H1 (cell line): ENCODE data around the gene FMN2. TPM values are rescaled to one million over a fixed set of nuclear protein-coding genes. Genes with fewer than 3 reads are reported as not detected.

Source experiments
- CTCF ChIA-PET: fragments of 300-600 bp; sonication (Branson Sonifier 250); formaldehyde crosslinking; loops from one replicate; lab custom pipeline; 2021; ENCODE audit not compliant: partially characterized antibody; lab: Charles Lee
- POLR2A ChIA-PET: fragments of 300-600 bp; sonication (Branson Sonifier 250); formaldehyde crosslinking; loops from one replicate; lab custom pipeline; 2021; ENCODE audit warnings: inconsistent platforms; ENCODE audit not compliant: partially characterized antibody; lab: Charles Lee
- DNase-seq, 2 experiments: peaks; one replicate each; pipeline versions ENCODE4 v3.0.0 to v3.0.0-alpha.2; 2010 to 2022; ENCODE audit warnings: low spot score in 2 of 2, low read depth in 1 of 2, mixed read lengths in 1 of 2
- FAIRE-seq: peaks from 2 replicates; lab custom pipeline; 2011; peaks lifted over from hg19 to GRCh38; lab: Jason Lieb, UNC
- H2AFZ ChIP-seq: 2 replicates; pipeline ENCODE4 v1.8.1; 2012; ENCODE audit warnings: low read length, inconsistent platforms
- H2AK5ac ChIP-seq: 2 replicates; pipeline ENCODE4 v1.6.1; 2013; ENCODE audit warnings: low read depth, low read length
- H2BK120ac ChIP-seq: replicated peaks from 2 replicates; pipeline ENCODE3; 2013; ENCODE audit warnings: low read depth, low read length, inconsistent platforms
- H2BK12ac ChIP-seq: 2 replicates; pipeline ENCODE4 v1.6.1; 2013; ENCODE audit warnings: low read depth, low read length
- H2BK15ac ChIP-seq: 2 replicates; pipeline ENCODE4 v1.6.1; 2013; ENCODE audit warnings: low read length
- H2BK20ac ChIP-seq: 2 replicates; pipeline ENCODE4 v1.6.1; 2013; ENCODE audit warnings: low read length
- H2BK5ac ChIP-seq: 2 replicates; pipeline ENCODE4 v1.6.1; 2013; ENCODE audit warnings: low read depth, low read length
- H3K14ac ChIP-seq: 2 replicates; pipeline ENCODE4 v1.6.1; 2013; ENCODE audit warnings: inconsistent platforms; ENCODE audit not compliant: insufficient read length
- H3K18ac ChIP-seq: 2 replicates; pipeline ENCODE4 v1.6.1; 2013; ENCODE audit warnings: low read length; ENCODE audit errors: extremely low read depth
- H3K23ac ChIP-seq: 2 replicates; pipeline ENCODE4 v1.6.1; 2013; ENCODE audit warnings: inconsistent platforms; ENCODE audit not compliant: insufficient read length
- H3K23me2 ChIP-seq: 2 replicates; pipeline ENCODE4 v1.6.1; 2013; ENCODE audit warnings: low read depth, low read length
- H3K27ac ChIP-seq: 2 replicates; pipeline ENCODE4 v1.6.1; 2011; ENCODE audit warnings: low read depth, low read length, inconsistent platforms
- H3K27me3 ChIP-seq, 4 experiments: replicated peaks in 1 of 4; 1 replicate in 1 of 4; 2 replicates in 3 of 4; pipeline versions ENCODE4 v1.6.1 to v1.8.1; 2011 to 2013; ENCODE audit warnings: low read length in 3 of 4, mild to moderate bottlenecking in 3 of 4, inconsistent platforms in 2 of 4, mixed read lengths in 2 of 4, moderate library complexity in 1 of 4; ENCODE audit not compliant: control insufficient read depth in 3 of 4, insufficient read depth in 3 of 4; ENCODE audit errors: extremely low read depth in 1 of 4
- H3K36me3 ChIP-seq, 4 experiments: 2 replicates each; pipeline versions ENCODE4 v1.6.1 to v1.8.1; 2011 to 2013; ENCODE audit warnings: mild to moderate bottlenecking in 4 of 4, low read length in 3 of 4, moderate library complexity in 2 of 4, control low read depth in 1 of 4, inconsistent platforms in 1 of 4; ENCODE audit not compliant: insufficient read depth in 4 of 4, control insufficient read depth in 2 of 4
- H3K4ac ChIP-seq: replicated peaks from 2 replicates; pipeline ENCODE3; 2013; ENCODE audit warnings: low read length, low read depth, mixed read lengths, inconsistent platforms; ENCODE audit not compliant: insufficient read length
- H3K4me1 ChIP-seq, 4 experiments: replicated peaks in 1 of 4; 1 replicate in 1 of 4; 2 replicates in 3 of 4; pipeline versions ENCODE4 v1.6.1 to v1.8.1; 2011 to 2013; ENCODE audit warnings: low read length in 3 of 4, inconsistent platforms in 2 of 4, mixed read lengths in 1 of 4; ENCODE audit not compliant: insufficient read depth in 4 of 4, control insufficient read depth in 3 of 4
- H3K4me2 ChIP-seq, 2 experiments: 2 replicates each; pipeline versions ENCODE4 v1.6.1 to v1.8.1; 2011 to 2013; ENCODE audit warnings: low read depth in 2 of 2, low read length in 2 of 2, control low read depth in 1 of 2, inconsistent platforms in 1 of 2, mild to moderate bottlenecking in 1 of 2; ENCODE audit not compliant: insufficient read depth in 1 of 2
- H3K4me3 ChIP-seq, 4 experiments: fragments of 200-600, 300-600 bp in 1 of 4; sonication (generic), shearing (Covaris generic), sonication (Bioruptor Twin) in 1 of 4; 2 replicates each; pipeline versions ENCODE4 v1.5.1 to v1.8.1; 2011 to 2016; ENCODE audit warnings: low read length in 4 of 4, low read depth in 3 of 4, control low read depth in 2 of 4, inconsistent platforms in 2 of 4, mild to moderate bottlenecking in 2 of 4, mixed read lengths in 1 of 4, moderate library complexity in 1 of 4; ENCODE audit not compliant: insufficient read depth in 2 of 4; ENCODE audit errors: extremely low read depth in 1 of 4
- H3K56ac ChIP-seq: replicated peaks from 2 replicates; pipeline ENCODE3; 2013; ENCODE audit warnings: low read depth, mild to moderate bottlenecking, mixed read lengths, low read length, inconsistent platforms; ENCODE audit not compliant: insufficient read length
- H3K79me1 ChIP-seq: 2 replicates; pipeline ENCODE4 v1.6.1; 2013; ENCODE audit warnings: low read depth, low read length, control low read depth
- H3K79me2 ChIP-seq, 2 experiments: 2 replicates each; pipeline versions ENCODE4 v1.6.1 to v1.8.1; 2012 to 2013; ENCODE audit warnings: low read length in 2 of 2, mild to moderate bottlenecking in 2 of 2, inconsistent platforms in 1 of 2; ENCODE audit not compliant: insufficient read depth in 2 of 2, control insufficient read depth in 1 of 2
- H3K9ac ChIP-seq, 4 experiments: replicated peaks in 1 of 4; 1 replicate in 1 of 4; 2 replicates in 3 of 4; pipeline versions ENCODE4 v1.6.1 to v1.8.1; 2011 to 2013; ENCODE audit warnings: low read depth in 3 of 4, low read length in 3 of 4, control low read depth in 2 of 4, mild to moderate bottlenecking in 2 of 4, moderate library complexity in 2 of 4, inconsistent platforms in 1 of 4; ENCODE audit errors: extremely low read depth in 1 of 4
- H3K9me3 ChIP-seq, 2 experiments: 2 replicates each; pipeline versions ENCODE4 v1.6.1 to v1.8.1; 2012 to 2013; ENCODE audit warnings: mild to moderate bottlenecking in 2 of 2, moderate library complexity in 2 of 2, control low read depth in 1 of 2, inconsistent platforms in 1 of 2, low read depth in 1 of 2, low read length in 1 of 2, mixed read lengths in 1 of 2; ENCODE audit not compliant: insufficient read depth in 2 of 2
- H4K20me1 ChIP-seq, 2 experiments: replicated peaks in 1 of 2; 2 replicates each; pipeline versions ENCODE3 to v1.8.1; 2011 to 2013; ENCODE audit warnings: inconsistent platforms in 2 of 2, low read length in 2 of 2, mild to moderate bottlenecking in 1 of 2; ENCODE audit not compliant: insufficient read depth in 2 of 2, control insufficient read depth in 1 of 2
- H4K5ac ChIP-seq: 2 replicates; pipeline ENCODE4 v1.6.1; 2013; ENCODE audit warnings: low read length, low read depth, mixed read lengths, inconsistent platforms; ENCODE audit not compliant: insufficient read length
- H4K8ac ChIP-seq: 2 replicates; pipeline ENCODE4 v1.8.0; 2013; ENCODE audit warnings: mild to moderate bottlenecking, moderate library complexity, low read length, inconsistent platforms; ENCODE audit not compliant: insufficient read depth; ENCODE audit errors: extremely low read depth
- H4K91ac ChIP-seq: replicated peaks from 2 replicates; pipeline ENCODE3; 2013; ENCODE audit warnings: low read length, mixed read lengths, inconsistent platforms; ENCODE audit not compliant: insufficient read length
- CBX8 ChIP-seq: fragments of 300-800, 300-1000 bp; sonication (generic); IDR thresholded peaks from 2 replicates; pipeline ENCODE4 v1.7.1; 2016; ENCODE audit warnings: low read depth, low read length, borderline replicate concordance
- CEBPB ChIP-seq: IDR thresholded peaks from 2 replicates; pipeline ENCODE4 v1.6.1; 2012; ENCODE audit warnings: low read depth, low read length
- CHD2 ChIP-seq: IDR thresholded peaks from 2 replicates; pipeline ENCODE4 v1.6.1; 2012; ENCODE audit warnings: low read length, improper control_type of control experiment
- FOSL1 ChIP-seq: IDR thresholded peaks from 2 replicates; pipeline ENCODE4 v1.6.1; 2011; ENCODE audit warnings: mild to moderate bottlenecking, low read depth, low read length, moderate library complexity; ENCODE audit not compliant: insufficient read depth
- HDAC6 ChIP-seq: IDR thresholded peaks from one replicate; pipeline ENCODE4 v1.7.1; 2012; ENCODE audit warnings: low read depth, mild to moderate bottlenecking, inconsistent platforms, low read length, moderate library complexity
- POLR2A ChIP-seq, 2 experiments: IDR thresholded peaks; 1 replicate in 1 of 2; 2 replicates in 1 of 2; pipeline ENCODE4 v1.6.1; 2011; ENCODE audit warnings: low read depth in 2 of 2, low read length in 2 of 2, mild to moderate bottlenecking in 2 of 2; ENCODE audit errors: control extremely low read depth in 1 of 2
- RFX5 ChIP-seq: IDR thresholded peaks from 2 replicates; pipeline ENCODE4 v1.6.1; 2011; ENCODE audit warnings: low read depth, low read length, improper control_type of control experiment, borderline replicate concordance
- SP4 ChIP-seq: IDR thresholded peaks from 2 replicates; pipeline ENCODE4 v1.6.1; 2012; ENCODE audit warnings: low read length, inconsistent platforms
- TAF1 ChIP-seq: IDR thresholded peaks from 2 replicates; pipeline ENCODE4 v1.6.1; 2011; ENCODE audit warnings: mild to moderate bottlenecking, low read depth, low read length
- WGBS, 2 experiments: shearing (Covaris generic) in 1 of 2; methylation state at CpG; one replicate each; pipeline versions ENCODE4 v1.1.6 to v1.1.7; 2013 to 2015; ENCODE audit warnings: low lambda C conversion rate in 2 of 2, mixed read lengths in 2 of 2, inconsistent platforms in 1 of 2, low coverage in 1 of 2, missing lambda C conversion rate in 1 of 2; ENCODE audit not compliant: insufficient replicate concordance in 2 of 2, insufficient coverage in 1 of 2, insufficient read length in 1 of 2; ENCODE audit errors: extremely low coverage in 1 of 2, missing lambda C conversion rate in 1 of 2; 5-methylcytosine and 5-hydroxymethylcytosine counted together
- polyA plus RNA-seq, 7 experiments: library from polyadenylated mRNA; depleted of rRNA in 3 of 7; stranded (reverse) in 5 of 7; unstranded in 2 of 7; fragments of >200 nt in 5 of 7; fragments of 200-250 nt in 2 of 7; gene quantifications; 1 replicate in 5 of 7; 2 replicates in 1 of 7; 4 replicates in 1 of 7; pipeline versions ENCODE4 v1.2.1 to v1.2.3, GENCODE V29; 2011 to 2013; ENCODE audit warnings: missing spikeins in 2 of 7, mixed read lengths in 2 of 7
- total RNA-seq: library from RNA; stranded (reverse); fragmentation: NEBNext Ultra II Directional; extraction: Animal tissue kit (Norgen Biotek cat#: 25700); gene quantifications from 2 replicates; pipeline ENCODE4 v1.2.1, GENCODE V29; 2021
- TF ChIP-seq, protein P1 (sequence below): IDR thresholded peaks from 2 replicates; pipeline ENCODE4 v1.6.1; 2012; ENCODE audit warnings: inconsistent platforms

The FMN2 gene
- total and polyA plus RNA-seq, 2 of the 8 experiments (the other 6 are each of a cell fraction or from before 2014, with no cell fraction given) = 0.83 to 2.0 TPM

GRCh38 chr1:240100371-240100934, 8.8 kb downstream of the FMN2 start:
- Histone ChIP-seq H3K79me2 (no peaks in the 10 kb centered on the region), H3K27ac (no peak overlapping the region), H4K20me1 (no peaks in the 10 kb centered on the region), H2BK120ac (no peak overlapping the region), H2AFZ (no peak overlapping the region), H2AK5ac (no peak overlapping the region), H3K4ac (no peak overlapping the region), H4K5ac (no peak overlapping the region), H2BK12ac (no peak overlapping the region), H4K8ac (no peak overlapping the region), H3K4me1 (peaks cover 2 to 7% (median 5%) of the 10 kb centered on the region in 4 experiments; a peak in 4 of 7 replicates), H3K79me1 (no peaks in the 10 kb centered on the region), H3K23ac (no peak overlapping the region), H2BK5ac (no peak overlapping the region), H3K9me3 (no peaks in the 10 kb centered on the region), H3K4me2 (no peak overlapping the region), H3K18ac (no peak overlapping the region), H4K91ac (no peak overlapping the region), H3K27me3 (no peaks in the 10 kb centered on the region), H2BK15ac (no peak overlapping the region), H3K9ac (no peak overlapping the region), H2BK20ac (no peak overlapping the region), H3K23me2 (peaks cover 2% of the 10 kb centered on the region; the same call in 1 of the 2 replicates), H3K14ac (no peak overlapping the region), H3K4me3 (no peak overlapping the region), H3K56ac (no peak overlapping the region), H3K36me3 (no peaks in the 10 kb centered on the region)
- DNase-seq (no peak), FAIRE-seq (no peak)
- CTCF ChIA-PET = interaction anchor here (1.2 to 5.0 kb wide), 2 partner anchors 12 to 49 kb away, joined by 3 to 19 read pairs; no protein-coding TSS in a partner anchor
- TF ChIP-seq TAF1 (no peak), SP4 (no peak), RFX5 (no peak), CEBPB (no peak), FOSL1 (no peak), HDAC6 (no peak), POLR2A (IDR thresholded peaks at IDR 0.05; ENCODE audit: control extremely low read depth in 1 of 2, low read depth in 2 of 2, low read length in 2 of 2) (no peak), CHD2 (no peak), CBX8 (no peak)
- TF ChIP-seq, protein P1, sequence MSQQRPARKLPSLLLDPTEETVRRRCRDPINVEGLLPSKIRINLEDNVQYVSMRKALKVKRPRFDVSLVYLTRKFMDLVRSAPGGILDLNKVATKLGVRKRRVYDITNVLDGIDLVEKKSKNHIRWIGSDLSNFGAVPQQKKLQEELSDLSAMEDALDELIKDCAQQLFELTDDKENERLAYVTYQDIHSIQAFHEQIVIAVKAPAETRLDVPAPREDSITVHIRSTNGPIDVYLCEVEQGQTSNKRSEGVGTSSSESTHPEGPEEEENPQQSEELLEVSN = no peak
- POLR2A ChIA-PET = no interaction called here
- WGBS, 2 experiments = 88% methylated on average over 1 of the region's 1 CpG; no CpG with 5 or more reads in 1 of the 2 experiments
